ENCODE measurements around the gene PXMP2.

Gene PXMP2

DNA sequence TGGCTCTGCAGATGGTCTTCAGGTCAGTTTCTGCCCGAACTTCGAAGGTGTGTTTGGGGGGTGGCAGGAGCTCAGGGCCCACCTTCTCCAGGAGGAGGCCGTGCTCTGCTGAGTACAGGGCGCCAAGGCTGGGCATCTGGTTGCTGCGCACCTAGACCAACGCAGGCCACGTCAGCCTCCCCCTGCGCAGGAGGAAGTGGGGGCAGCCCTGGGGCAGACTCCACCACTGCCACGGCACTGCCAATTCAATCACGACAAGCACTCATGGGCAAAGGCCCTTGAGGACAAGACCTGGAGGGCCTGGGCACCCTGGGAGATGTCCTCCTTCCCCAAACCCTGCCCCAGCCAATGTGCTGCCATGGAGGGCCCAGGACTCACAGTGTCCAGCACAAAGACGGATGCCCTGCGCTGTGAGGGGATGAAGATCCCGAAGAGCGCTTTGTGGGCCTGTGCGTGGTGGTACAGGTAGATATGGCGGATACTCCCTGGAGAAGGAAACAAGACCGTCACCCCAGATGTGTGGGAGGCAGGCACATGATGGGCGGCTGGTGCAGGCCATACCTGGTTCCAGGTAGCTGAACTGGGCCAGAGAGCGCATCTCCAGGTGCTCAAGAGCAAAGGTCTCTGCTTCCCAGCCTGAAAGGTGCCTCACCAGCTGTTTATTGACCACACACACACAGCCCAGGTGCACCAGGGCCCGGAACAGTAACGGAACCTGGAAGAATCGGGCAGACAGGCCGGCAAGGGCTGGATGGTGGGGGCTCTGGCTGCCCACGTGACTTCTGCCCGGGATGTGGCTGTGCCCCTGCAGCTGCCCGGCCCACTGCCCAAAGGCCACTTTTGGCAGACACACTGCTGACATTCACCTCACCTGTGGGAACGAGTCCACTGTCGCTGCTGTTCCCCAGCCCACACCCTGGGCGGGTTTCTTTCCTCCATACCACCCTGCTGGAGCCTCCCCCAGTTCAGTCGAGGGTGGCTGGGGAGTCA is 44.2 kb upstream of the PXMP2 start:
- H3K4me3 ChIP-seq (ENCODE audit: low read length), result no peak overlapping the region
- TF ChIP-seq, protein P1, sequence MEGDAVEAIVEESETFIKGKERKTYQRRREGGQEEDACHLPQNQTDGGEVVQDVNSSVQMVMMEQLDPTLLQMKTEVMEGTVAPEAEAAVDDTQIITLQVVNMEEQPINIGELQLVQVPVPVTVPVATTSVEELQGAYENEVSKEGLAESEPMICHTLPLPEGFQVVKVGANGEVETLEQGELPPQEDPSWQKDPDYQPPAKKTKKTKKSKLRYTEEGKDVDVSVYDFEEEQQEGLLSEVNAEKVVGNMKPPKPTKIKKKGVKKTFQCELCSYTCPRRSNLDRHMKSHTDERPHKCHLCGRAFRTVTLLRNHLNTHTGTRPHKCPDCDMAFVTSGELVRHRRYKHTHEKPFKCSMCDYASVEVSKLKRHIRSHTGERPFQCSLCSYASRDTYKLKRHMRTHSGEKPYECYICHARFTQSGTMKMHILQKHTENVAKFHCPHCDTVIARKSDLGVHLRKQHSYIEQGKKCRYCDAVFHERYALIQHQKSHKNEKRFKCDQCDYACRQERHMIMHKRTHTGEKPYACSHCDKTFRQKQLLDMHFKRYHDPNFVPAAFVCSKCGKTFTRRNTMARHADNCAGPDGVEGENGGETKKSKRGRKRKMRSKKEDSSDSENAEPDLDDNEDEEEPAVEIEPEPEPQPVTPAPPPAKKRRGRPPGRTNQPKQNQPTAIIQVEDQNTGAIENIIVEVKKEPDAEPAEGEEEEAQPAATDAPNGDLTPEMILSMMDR (conservative IDR thresholded peaks at IDR 0.05; ENCODE audit: low read length), result no peak
- no peak for DNase-seq (ENCODE audit: low read depth)

DNA sequence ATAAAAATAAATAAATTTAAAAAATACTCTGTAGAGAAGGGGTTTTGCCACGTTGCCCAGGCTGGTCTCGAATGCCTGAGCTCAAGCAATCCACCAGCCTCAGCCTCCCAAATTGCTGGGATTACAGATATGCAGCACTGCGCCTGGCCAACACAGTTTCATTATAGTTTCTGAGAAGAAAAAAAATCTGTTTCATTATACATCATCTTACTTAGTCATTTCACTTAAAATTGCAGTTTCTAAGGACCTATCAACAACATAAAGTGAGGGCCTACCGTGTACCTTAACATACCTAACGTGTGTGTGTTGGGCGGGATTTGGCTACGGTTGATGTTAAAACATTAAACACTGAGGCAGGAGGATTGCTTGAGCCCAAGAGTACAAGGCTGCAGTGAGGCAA is 40.5 kb upstream of the PXMP2 start:
- TF ChIP-seq, protein P1 (conservative IDR thresholded peaks at IDR 0.05; ENCODE audit: low read length), result no peak

DNA sequence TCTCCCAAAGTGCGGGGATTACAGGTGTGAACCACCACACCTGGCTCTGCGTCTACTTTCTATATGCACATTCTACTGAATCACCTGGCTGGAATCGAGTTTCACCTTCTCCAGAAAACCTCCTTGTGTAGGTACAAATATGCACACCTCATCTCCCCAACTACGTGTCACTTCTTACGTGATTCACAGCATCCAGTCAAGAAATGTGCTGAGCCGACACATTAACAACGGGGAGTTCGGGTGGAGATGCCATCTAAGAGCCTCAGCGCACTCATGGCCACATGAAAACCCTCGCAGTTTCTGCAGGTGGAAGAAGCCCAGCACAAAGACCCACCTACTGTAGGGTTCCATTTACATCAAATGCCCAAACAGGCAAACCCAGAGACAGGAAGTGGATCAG is 39.5 kb upstream of the PXMP2 start:
- TF ChIP-seq, protein P1 (conservative IDR thresholded peaks at IDR 0.05; ENCODE audit: low read length), result no peak
- DNase-seq (ENCODE audit: low read depth), result no peak
- no peak overlapping the region for H3K4me3 ChIP-seq (ENCODE audit: low read length)

More for the DNA sequence above, 40.5 kb upstream of the PXMP2 start:
- no peak for DNase-seq (ENCODE audit: low read depth)
- no peak overlapping the region for H3K4me3 ChIP-seq (ENCODE audit: low read length)

DNA sequence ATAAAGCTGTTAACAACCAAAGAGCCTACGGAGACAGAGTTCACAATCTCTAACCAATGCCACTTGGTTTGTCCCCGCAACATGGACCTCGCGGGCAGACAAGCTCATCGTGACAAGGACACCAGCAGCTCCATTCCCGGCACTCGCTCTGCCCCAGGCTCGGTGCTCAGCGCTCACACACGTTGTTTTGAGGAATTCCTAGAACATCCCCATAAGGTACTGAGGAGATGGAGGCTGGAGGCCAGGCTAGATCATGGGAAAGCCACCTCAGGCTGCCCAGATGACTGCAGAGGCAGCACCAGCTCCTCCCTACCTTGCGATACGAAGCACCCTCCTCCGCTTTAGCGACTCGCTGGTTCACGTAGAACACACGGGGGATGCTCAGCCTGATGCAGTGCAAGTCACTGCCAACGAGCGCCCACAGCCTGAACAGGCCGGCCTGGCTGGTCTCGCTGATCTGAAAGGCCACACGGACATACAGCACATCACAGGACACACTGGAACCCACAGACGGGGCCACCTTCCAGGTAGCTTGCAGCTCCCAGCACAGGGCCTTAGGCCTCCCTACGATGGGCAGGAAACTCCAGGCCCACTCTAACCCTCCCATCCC is 38.7 kb upstream of the PXMP2 start:
- DNase-seq (ENCODE audit: low read depth), result no peak
- no peak overlapping the region for H3K4me3 ChIP-seq (ENCODE audit: low read length)

DNA sequence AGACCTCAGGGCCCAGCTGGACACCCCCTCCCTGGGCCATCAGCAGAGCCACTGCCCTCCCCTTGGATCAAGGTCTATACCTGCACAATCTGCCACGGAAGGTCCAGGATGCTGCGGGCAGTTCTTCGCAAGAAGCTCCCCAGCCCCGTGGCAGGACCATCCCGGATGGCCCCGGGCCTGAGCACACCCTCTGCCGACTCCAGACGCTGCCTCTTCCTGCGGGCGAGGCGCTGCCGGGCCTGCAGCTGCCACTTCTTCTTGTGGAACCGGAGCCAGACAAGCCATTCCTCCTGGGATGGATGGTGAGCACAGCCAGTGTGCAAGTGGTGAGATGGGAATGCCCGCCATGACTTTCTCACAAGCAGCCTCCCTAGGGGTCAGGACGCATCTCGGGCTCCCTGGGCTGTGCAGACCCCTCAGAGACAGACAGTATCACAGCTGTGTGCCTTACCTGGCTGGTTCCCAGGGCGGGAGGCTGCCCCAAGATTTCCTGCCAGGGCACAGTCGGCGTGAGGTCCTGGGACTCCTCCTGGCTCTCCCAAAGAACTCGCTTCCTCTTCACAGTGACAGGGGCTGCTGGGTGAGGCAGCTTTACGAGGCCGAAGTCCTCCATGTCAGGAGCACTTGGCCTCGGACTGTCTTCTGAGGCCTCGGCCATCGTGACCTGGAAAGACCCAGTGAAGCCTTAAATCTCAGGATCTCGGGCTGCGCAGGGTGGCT is 38.0 kb upstream of the PXMP2 start:
- DNase-seq (ENCODE audit: low read depth), result no peak
- TF ChIP-seq, protein P1 (conservative IDR thresholded peaks at IDR 0.05; ENCODE audit: low read length), result no peak
- H3K4me3 ChIP-seq (ENCODE audit: low read length), result no peak overlapping the region

More for the DNA sequence above, 38.7 kb upstream of the PXMP2 start:
- TF ChIP-seq, protein P1 (conservative IDR thresholded peaks at IDR 0.05; ENCODE audit: low read length), result no peak

DNA sequence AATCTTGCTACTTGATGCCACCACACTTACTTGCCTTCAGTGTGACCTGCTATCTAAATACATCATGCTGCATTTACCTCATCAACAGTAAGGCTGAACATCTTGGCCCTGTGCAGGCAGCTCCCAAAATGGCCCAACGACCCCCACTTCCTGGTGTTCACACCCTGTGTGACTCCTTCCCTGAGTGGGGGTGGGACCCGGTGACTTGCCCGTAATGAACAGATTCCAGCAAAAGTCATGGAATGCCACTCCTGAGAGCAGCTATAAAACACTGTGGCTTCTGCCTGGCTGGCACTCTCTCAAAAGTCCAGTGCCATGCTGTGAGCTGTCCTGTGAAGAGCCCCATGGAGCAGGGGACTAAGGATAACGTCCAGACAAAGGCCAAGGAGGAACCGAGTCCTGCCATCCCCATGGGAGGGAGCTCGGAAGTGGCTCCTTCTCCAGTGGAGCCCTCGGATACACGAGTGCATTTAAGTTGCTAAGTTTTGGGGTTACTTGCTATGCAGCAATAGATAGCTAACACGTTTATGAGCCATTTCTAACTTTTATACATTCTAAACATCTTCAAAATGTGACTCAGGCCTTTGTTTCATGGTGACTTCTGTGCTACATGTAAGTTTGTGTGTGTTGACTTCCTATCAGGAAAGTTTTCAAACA is 35.8 kb upstream of the PXMP2 start:
- no peak for DNase-seq (ENCODE audit: low read depth)
- H3K4me3 ChIP-seq (ENCODE audit: low read length), result no peak overlapping the region
- TF ChIP-seq, protein P1 (conservative IDR thresholded peaks at IDR 0.05; ENCODE audit: low read length), result no peak

All from AG10803 (cell line).